GM19035 (cell line): ENCODE results near the gene ALPP.
"Not testable (repeated sequence)": the region's sequence is repeated elsewhere in the genome, so short reads cannot be mapped to it uniquely, and the experiment has no call there.

Experiments used
- ATAC-seq: cut with Tn5 transposase; IDR thresholded peaks from one replicate; pipeline ENCODE4 v1.9.1; 2021; ENCODE audit not compliant: unreplicated experiment

The ALPP gene

GRCh38 chr2:232378735-232379151 lies at the start of gene ALPP:
Gene ALPP, plus strand, starts transcription at chr2:232378751. Its CDS starts 52 bp downstream, at chr2:232378803.
- ATAC-seq = not testable (repeated sequence)

- no peak for ATAC-seq
Measured at GRCh38 chr2:232329716-232330067, 48.9 kb upstream of the ALPP start.

GRCh38 chr2:232330068-232330999 lies 48.2 kb upstream of the ALPP start:
- no peak for ATAC-seq

- ATAC-seq = not testable (repeated sequence)
Measured at GRCh38 chr2:232331061-232331460, 47.5 kb upstream of the ALPP start.

- ATAC-seq = not testable (repeated sequence)
Measured at GRCh38 chr2:232331641-232332040, 46.9 kb upstream of the ALPP start.

GRCh38 chr2:232332244-232332939 lies 46.2 kb upstream of the ALPP start:
- ATAC-seq = not testable (repeated sequence)

- ATAC-seq = no peak
Measured at GRCh38 chr2:232332940-232333259, 45.7 kb upstream of the ALPP start.

- no peak for ATAC-seq
Measured at GRCh38 chr2:232333361-232334135, 45.0 kb upstream of the ALPP start.

- ATAC-seq = not testable (repeated sequence)
Measured at GRCh38 chr2:232334136-232334884, 44.2 kb upstream of the ALPP start.

- ATAC-seq = not testable (repeated sequence)
Measured at GRCh38 chr2:232334885-232335205, 43.7 kb upstream of the ALPP start.

- not testable (repeated sequence) for ATAC-seq
Measured at GRCh38 chr2:232335206-232335858, 43.2 kb upstream of the ALPP start.

- no peak for ATAC-seq
Measured at GRCh38 chr2:232335859-232336215, 42.7 kb upstream of the ALPP start.

- ATAC-seq = no peak
Measured at GRCh38 chr2:232336241-232336736, 42.3 kb upstream of the ALPP start.

GRCh38 chr2:232336981-232337720 lies 41.4 kb upstream of the ALPP start:
- ATAC-seq = no peak

GRCh38 chr2:232338094-232338758 lies 40.3 kb upstream of the ALPP start:
- ATAC-seq = not testable (repeated sequence)

GRCh38 chr2:232338759-232339106 lies 39.8 kb upstream of the ALPP start:
- no peak for ATAC-seq

- no peak for ATAC-seq
Measured at GRCh38 chr2:232339121-232340081, 39.1 kb upstream of the ALPP start.
